ENCODE data around the gene DHCR7. TPM values are rescaled to one million over a fixed set of nuclear protein-coding genes. Genes with fewer than 3 reads are reported as not detected.

The DHCR7 gene
- total RNA-seq, 1 experiment from 2014 or later = 371 TPM

GRCh38 chr11:71478528-71478840, 30.3 kb upstream of the DHCR7 start:
- Mint-ChIP-seq H3K9me3 (ENCODE audit: unreplicated experiment) (no peaks in the 10 kb centered on the region), H3K36me3 (ENCODE audit: insufficient read depth, unreplicated experiment) (peaks cover 79% of the 10 kb centered on the region), H3K4me3 (ENCODE audit: unreplicated experiment) (no peak overlapping the region), H3K27me3 (ENCODE audit: insufficient read depth, unreplicated experiment) (no peaks in the 10 kb centered on the region), H3K4me1 (ENCODE audit: low read depth, unreplicated experiment) (peaks cover 30% of the 10 kb centered on the region), H3K27ac (ENCODE audit: unreplicated experiment) (peak overlapping the region; percentile 17)
- DNase-seq = no peak
- no TSS peak for BruUV-seq (replicated peaks)
- Histone ChIP-seq H3K4me3 (ENCODE audit: low read depth, low read length) (no peak overlapping the region), H3K4me1 (peaks cover 25% of the 10 kb centered on the region), H3K9me3 (no peaks in the 10 kb centered on the region), H3K27me3 (replicated peaks; ENCODE audit: control insufficient read depth, insufficient read depth, low read length) (no peaks in the 10 kb centered on the region), H3K36me3 (ENCODE audit: control insufficient read depth, insufficient read depth, low read length) (peaks cover 9% of the 10 kb centered on the region; the same call in 1 of the 2 replicates)
- intact Hi-C loops (cut with micrococcal nuclease; ENCODE audit: unreplicated experiment) = no loop called here
- ChIA-PET CTCF (no interaction called here), POLR2A (no interaction called here)
- no peak for TF ChIP-seq CTCF (IDR thresholded peaks at IDR 0.05; ENCODE audit: insufficient read depth in 1 of 2, low read depth in 1 of 2, low read length in 1 of 2, severe bottlenecking in 1 of 2, unreplicated experiment in 1 of 2)

- intact Hi-C loops (cut with micrococcal nuclease; ENCODE audit: unreplicated experiment) = no loop called here
- Histone ChIP-seq H3K4me1 (peaks cover 25% of the 10 kb centered on the region), H3K9me3 (no peaks in the 10 kb centered on the region), H3K36me3 (ENCODE audit: control insufficient read depth, insufficient read depth, low read length) (peaks cover 13% of the 10 kb centered on the region; the same call in 1 of the 2 replicates), H3K27me3 (replicated peaks; ENCODE audit: control insufficient read depth, insufficient read depth, low read length) (no peaks in the 10 kb centered on the region), H3K4me3 (ENCODE audit: low read depth, low read length) (no peak overlapping the region)
- H3K9me3 Mint-ChIP-seq (ENCODE audit: unreplicated experiment) = no peaks in the 10 kb centered on the region
- peaks cover 30% of the 10 kb centered on the region for H3K4me1 Mint-ChIP-seq (ENCODE audit: low read depth, unreplicated experiment)
- no TSS peak for BruUV-seq (replicated peaks)
- H3K27ac Mint-ChIP-seq (ENCODE audit: unreplicated experiment) = peak overlapping the region; percentile 17
- DNase-seq = no peak
- ChIA-PET CTCF (no interaction called here), POLR2A (no interaction called here)
- H3K4me3 Mint-ChIP-seq (ENCODE audit: unreplicated experiment) = no peak overlapping the region
- no peak for TF ChIP-seq CTCF (IDR thresholded peaks at IDR 0.05; ENCODE audit: insufficient read depth in 1 of 2, low read depth in 1 of 2, low read length in 1 of 2, severe bottlenecking in 1 of 2, unreplicated experiment in 1 of 2)
- peaks cover 74% of the 10 kb centered on the region for H3K36me3 Mint-ChIP-seq (ENCODE audit: insufficient read depth, unreplicated experiment)
- H3K27me3 Mint-ChIP-seq (ENCODE audit: insufficient read depth, unreplicated experiment) = no peaks in the 10 kb centered on the region
These were observed 29.7 kb upstream of the DHCR7 start for GRCh38 chr11:71477641-71478527.

- H3K9me3 Mint-ChIP-seq (ENCODE audit: unreplicated experiment) = no peaks in the 10 kb centered on the region
- peaks cover 24% of the 10 kb centered on the region for H3K4me1 ChIP-seq
- peaks cover 74% of the 10 kb centered on the region for H3K36me3 Mint-ChIP-seq (ENCODE audit: insufficient read depth, unreplicated experiment)
- BruUV-seq (replicated peaks) = no TSS peak
- no peak overlapping the region for H3K4me3 Mint-ChIP-seq (ENCODE audit: unreplicated experiment)
- H3K4me3 ChIP-seq (ENCODE audit: low read depth, low read length) = no peak overlapping the region
- H3K36me3 ChIP-seq (ENCODE audit: control insufficient read depth, insufficient read depth, low read length) = peaks cover 14% of the 10 kb centered on the region; the same call in 1 of the 2 replicates
- H3K27me3 Mint-ChIP-seq (ENCODE audit: insufficient read depth, unreplicated experiment) = no peaks in the 10 kb centered on the region
- intact Hi-C loops (cut with micrococcal nuclease; ENCODE audit: unreplicated experiment) = no loop called here
- TF ChIP-seq CTCF (IDR thresholded peaks at IDR 0.05; ENCODE audit: insufficient read depth in 1 of 2, low read depth in 1 of 2, low read length in 1 of 2, severe bottlenecking in 1 of 2, unreplicated experiment in 1 of 2) = no peak
- CTCF ChIA-PET = no interaction called here
- H3K27me3 ChIP-seq (replicated peaks; ENCODE audit: control insufficient read depth, insufficient read depth, low read length) = no peaks in the 10 kb centered on the region
- H3K4me1 Mint-ChIP-seq (ENCODE audit: low read depth, unreplicated experiment) = peaks cover 30% of the 10 kb centered on the region
- no peaks in the 10 kb centered on the region for H3K9me3 ChIP-seq
- no peak for DNase-seq
- POLR2A ChIA-PET = no interaction called here
- no peak overlapping the region for H3K27ac Mint-ChIP-seq (ENCODE audit: unreplicated experiment)
These were observed 28.9 kb upstream of the DHCR7 start for GRCh38 chr11:71476926-71477640.
